HepG2 (cell line): ENCODE data around the gene SEPHS1. TPM values are rescaled to one million over a fixed set of nuclear protein-coding genes. Genes with fewer than 3 reads are reported as not detected.
A peak's percentile ranks its signal among the peaks of the same experiment; 100 is the strongest.

Source experiments
- DR1 ChIP-seq: sonication (generic); formaldehyde crosslinking; IDR thresholded peaks from 2 replicates; pipeline ENCODE4 v1.8.0; 2021; ENCODE audit warnings: mild to moderate bottlenecking, missing genetic modification reagents, inconsistent platforms
- EP300 ChIP-seq, 3 experiments: sonication (generic) in 1 of 3; formaldehyde crosslinking in 1 of 3; IDR thresholded peaks; 2 replicates each; pipeline versions ENCODE4 v1.5.1 to v1.6.1; 2011 to 2020; ENCODE audit warnings: low read depth in 2 of 3, low read length in 2 of 3, borderline replicate concordance in 1 of 3, improper control_type of control experiment in 1 of 3, mild to moderate bottlenecking in 1 of 3, missing genetic modification reagents in 1 of 3, moderate library complexity in 1 of 3
- MAZ ChIP-seq, 2 experiments: sonication (generic) in 1 of 2; formaldehyde crosslinking in 1 of 2; IDR thresholded peaks; 2 replicates each; pipeline versions ENCODE4 v1.5.0 to v1.6.1; 2012 to 2020; ENCODE audit warnings: low read depth in 2 of 2, mild to moderate bottlenecking in 2 of 2, borderline replicate concordance in 1 of 2, improper control_type of control experiment in 1 of 2, low read length in 1 of 2, missing genetic modification reagents in 1 of 2, moderate library complexity in 1 of 2
- NR2F2 ChIP-seq: IDR thresholded peaks from 2 replicates; pipeline ENCODE4 v1.6.1; 2012; ENCODE audit warnings: low read depth, inconsistent platforms, borderline replicate concordance
- REPIN1 ChIP-seq: sonication (generic); formaldehyde crosslinking; IDR thresholded peaks from 2 replicates; pipeline ENCODE4 v1.8.0; 2022; ENCODE audit warnings: missing genetic modification reagents, low read depth, mild to moderate bottlenecking, borderline replicate concordance
- ZNF317 ChIP-seq: sonication (generic); formaldehyde crosslinking; IDR thresholded peaks from 2 replicates; pipeline ENCODE4 v1.5.0; 2020; ENCODE audit warnings: mild to moderate bottlenecking, missing genetic modification reagents
- ZNF329 ChIP-seq: sonication (generic); formaldehyde crosslinking; IDR thresholded peaks from 2 replicates; pipeline ENCODE4 v1.9.0; 2021; ENCODE audit warnings: low read depth, mild to moderate bottlenecking, missing genetic modification reagents
- ZNF441 ChIP-seq: sonication (generic); formaldehyde crosslinking; IDR thresholded peaks from 2 replicates; pipeline ENCODE4 v1.7.0; 2021; ENCODE audit warnings: missing genetic modification reagents, borderline replicate concordance
- ZNF703 ChIP-seq: sonication (generic); formaldehyde crosslinking; IDR thresholded peaks from 2 replicates; pipeline ENCODE4 v1.5.1; 2020; ENCODE audit warnings: missing genetic modification reagents, mild to moderate bottlenecking, moderate library complexity, borderline replicate concordance
- ZZZ3 ChIP-seq: sonication (generic); formaldehyde crosslinking; IDR thresholded peaks from 2 replicates; pipeline ENCODE4 v1.4.0; 2020; ENCODE audit warnings: missing genetic modification reagents, mild to moderate bottlenecking, borderline replicate concordance
- polyA plus RNA-seq, 8 experiments: library from polyadenylated mRNA; depleted of rRNA in 3 of 8; stranded (reverse) in 7 of 8; unstranded in 1 of 8; fragments of >200 nt; fragmentation: Illumina TruSeq in 4 of 8; extraction: Trizol in 4 of 8; gene quantifications; 2 replicates each; pipeline versions ENCODE4 v1.2.1 to v1.2.3, GENCODE V29; 2011 to 2016; ENCODE audit warnings: low read depth in 4 of 8, missing spikeins in 1 of 8, mixed read lengths in 1 of 8; ENCODE audit not compliant: insufficient read depth in 1 of 8
- total RNA-seq, 5 experiments: library from RNA; depleted of rRNA; stranded (reverse); fragments of >200 nt; fragmentation: Illumina TruSeq; extraction: Trizol; gene quantifications; 2 replicates each; pipeline ENCODE4 v1.2.3, GENCODE V29; 2016; ENCODE audit warnings: low read depth in 1 of 5
- TF ChIP-seq, protein P1 (sequence below): conservative IDR thresholded peaks from 2 replicates; pipeline ENCODE4 v1.6.1; 2018; ENCODE audit warnings: missing genetic modification reagents
- TF ChIP-seq, protein P2 (sequence below): IDR thresholded peaks from 2 replicates; pipeline ENCODE4 v1.6.1; 2016
- TF ChIP-seq, protein P3 (sequence below): sonication (generic); formaldehyde crosslinking; IDR thresholded peaks from 2 replicates; pipeline ENCODE4 v1.4.0; 2020; ENCODE audit warnings: mild to moderate bottlenecking, missing genetic modification reagents

SEPHS1 gene
- total and polyA plus RNA-seq, 2 of the 13 experiments (the other 11 are each of a cell fraction or from before 2014, with no cell fraction given) = 57.8 to 61.5 TPM

DNA sequence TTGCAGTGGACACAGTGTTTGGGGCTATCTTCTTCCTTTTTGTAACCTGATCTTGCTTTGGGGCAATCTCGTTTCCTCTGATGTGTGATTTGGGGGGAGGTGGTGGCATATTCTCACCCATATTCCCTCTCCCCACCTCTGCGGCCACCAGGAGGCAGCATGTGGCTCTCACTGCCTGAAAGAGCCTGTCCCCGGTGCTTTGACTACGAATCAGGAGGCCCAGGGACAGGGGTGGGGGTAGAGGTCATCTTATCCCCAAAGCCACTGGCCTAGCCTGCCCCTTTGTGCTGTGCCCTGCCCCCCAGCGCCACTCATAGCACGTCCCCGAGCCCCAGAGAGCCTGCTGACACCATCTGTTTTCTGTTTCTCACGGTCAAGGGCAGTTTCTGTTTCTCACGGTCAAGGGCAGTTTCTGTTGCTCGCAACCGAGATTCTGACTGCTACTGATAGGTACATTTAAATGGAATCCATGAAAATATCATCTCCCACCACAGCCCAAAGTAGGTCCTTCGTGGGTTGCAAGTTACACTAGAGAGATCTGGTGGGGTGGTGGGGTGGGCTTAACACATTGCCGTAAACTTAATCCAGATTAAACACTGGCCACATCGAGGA is 76.4 kb downstream of the SEPHS1 start (continued):
- TF ChIP-seq NR2F2 = peak; percentile 65; the same call in 1 of the 2 replicates
- TF ChIP-seq, protein P1, sequence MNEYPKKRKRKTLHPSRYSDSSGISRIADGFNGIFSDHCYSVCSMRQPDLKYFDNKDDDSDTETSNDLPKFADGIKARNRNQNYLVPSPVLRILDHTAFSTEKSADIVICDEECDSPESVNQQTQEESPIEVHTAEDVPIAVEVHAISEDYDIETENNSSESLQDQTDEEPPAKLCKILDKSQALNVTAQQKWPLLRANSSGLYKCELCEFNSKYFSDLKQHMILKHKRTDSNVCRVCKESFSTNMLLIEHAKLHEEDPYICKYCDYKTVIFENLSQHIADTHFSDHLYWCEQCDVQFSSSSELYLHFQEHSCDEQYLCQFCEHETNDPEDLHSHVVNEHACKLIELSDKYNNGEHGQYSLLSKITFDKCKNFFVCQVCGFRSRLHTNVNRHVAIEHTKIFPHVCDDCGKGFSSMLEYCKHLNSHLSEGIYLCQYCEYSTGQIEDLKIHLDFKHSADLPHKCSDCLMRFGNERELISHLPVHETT (CRISPR knock-in tag) = no peak
- TF ChIP-seq, protein P2, sequence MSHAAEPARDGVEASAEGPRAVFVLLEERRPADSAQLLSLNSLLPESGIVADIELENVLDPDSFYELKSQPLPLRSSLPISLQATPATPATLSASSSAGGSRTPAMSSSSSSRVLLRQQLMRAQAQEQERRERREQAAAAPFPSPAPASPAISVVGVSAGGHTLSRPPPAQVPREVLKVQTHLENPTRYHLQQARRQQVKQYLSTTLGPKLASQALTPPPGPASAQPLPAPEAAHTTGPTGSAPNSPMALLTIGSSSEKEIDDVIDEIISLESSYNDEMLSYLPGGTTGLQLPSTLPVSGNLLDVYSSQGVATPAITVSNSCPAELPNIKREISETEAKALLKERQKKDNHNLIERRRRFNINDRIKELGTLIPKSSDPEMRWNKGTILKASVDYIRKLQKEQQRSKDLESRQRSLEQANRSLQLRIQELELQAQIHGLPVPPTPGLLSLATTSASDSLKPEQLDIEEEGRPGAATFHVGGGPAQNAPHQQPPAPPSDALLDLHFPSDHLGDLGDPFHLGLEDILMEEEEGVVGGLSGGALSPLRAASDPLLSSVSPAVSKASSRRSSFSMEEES (CRISPR knock-in tag) = 0 out of 2 replicates have a peak, but pooled peaks have one; percentile 18
- peak; percentile 36; the same call in 1 of the 2 replicates for TF ChIP-seq MAZ (IDR thresholded peaks at IDR 0.05; ENCODE audit: borderline replicate concordance, low read depth, low read length)
- TF ChIP-seq MAZ (CRISPR knock-in tag; IDR thresholded peaks at IDR 0.05; ENCODE audit: low read depth) = peak; percentile 57; the same call in 1 of the 2 replicates
- 0 out of 2 replicates have a peak, but pooled peaks have one; percentile 29 for TF ChIP-seq REPIN1 (CRISPR knock-in tag)
- 0 out of 2 replicates have a peak, but pooled peaks have one; percentile 30 for TF ChIP-seq ZNF329 (CRISPR knock-in tag)
- TF ChIP-seq ZNF317 (CRISPR knock-in tag) = 0 out of 2 replicates have a peak, but pooled peaks have one; percentile 39
- TF ChIP-seq, protein P3, sequence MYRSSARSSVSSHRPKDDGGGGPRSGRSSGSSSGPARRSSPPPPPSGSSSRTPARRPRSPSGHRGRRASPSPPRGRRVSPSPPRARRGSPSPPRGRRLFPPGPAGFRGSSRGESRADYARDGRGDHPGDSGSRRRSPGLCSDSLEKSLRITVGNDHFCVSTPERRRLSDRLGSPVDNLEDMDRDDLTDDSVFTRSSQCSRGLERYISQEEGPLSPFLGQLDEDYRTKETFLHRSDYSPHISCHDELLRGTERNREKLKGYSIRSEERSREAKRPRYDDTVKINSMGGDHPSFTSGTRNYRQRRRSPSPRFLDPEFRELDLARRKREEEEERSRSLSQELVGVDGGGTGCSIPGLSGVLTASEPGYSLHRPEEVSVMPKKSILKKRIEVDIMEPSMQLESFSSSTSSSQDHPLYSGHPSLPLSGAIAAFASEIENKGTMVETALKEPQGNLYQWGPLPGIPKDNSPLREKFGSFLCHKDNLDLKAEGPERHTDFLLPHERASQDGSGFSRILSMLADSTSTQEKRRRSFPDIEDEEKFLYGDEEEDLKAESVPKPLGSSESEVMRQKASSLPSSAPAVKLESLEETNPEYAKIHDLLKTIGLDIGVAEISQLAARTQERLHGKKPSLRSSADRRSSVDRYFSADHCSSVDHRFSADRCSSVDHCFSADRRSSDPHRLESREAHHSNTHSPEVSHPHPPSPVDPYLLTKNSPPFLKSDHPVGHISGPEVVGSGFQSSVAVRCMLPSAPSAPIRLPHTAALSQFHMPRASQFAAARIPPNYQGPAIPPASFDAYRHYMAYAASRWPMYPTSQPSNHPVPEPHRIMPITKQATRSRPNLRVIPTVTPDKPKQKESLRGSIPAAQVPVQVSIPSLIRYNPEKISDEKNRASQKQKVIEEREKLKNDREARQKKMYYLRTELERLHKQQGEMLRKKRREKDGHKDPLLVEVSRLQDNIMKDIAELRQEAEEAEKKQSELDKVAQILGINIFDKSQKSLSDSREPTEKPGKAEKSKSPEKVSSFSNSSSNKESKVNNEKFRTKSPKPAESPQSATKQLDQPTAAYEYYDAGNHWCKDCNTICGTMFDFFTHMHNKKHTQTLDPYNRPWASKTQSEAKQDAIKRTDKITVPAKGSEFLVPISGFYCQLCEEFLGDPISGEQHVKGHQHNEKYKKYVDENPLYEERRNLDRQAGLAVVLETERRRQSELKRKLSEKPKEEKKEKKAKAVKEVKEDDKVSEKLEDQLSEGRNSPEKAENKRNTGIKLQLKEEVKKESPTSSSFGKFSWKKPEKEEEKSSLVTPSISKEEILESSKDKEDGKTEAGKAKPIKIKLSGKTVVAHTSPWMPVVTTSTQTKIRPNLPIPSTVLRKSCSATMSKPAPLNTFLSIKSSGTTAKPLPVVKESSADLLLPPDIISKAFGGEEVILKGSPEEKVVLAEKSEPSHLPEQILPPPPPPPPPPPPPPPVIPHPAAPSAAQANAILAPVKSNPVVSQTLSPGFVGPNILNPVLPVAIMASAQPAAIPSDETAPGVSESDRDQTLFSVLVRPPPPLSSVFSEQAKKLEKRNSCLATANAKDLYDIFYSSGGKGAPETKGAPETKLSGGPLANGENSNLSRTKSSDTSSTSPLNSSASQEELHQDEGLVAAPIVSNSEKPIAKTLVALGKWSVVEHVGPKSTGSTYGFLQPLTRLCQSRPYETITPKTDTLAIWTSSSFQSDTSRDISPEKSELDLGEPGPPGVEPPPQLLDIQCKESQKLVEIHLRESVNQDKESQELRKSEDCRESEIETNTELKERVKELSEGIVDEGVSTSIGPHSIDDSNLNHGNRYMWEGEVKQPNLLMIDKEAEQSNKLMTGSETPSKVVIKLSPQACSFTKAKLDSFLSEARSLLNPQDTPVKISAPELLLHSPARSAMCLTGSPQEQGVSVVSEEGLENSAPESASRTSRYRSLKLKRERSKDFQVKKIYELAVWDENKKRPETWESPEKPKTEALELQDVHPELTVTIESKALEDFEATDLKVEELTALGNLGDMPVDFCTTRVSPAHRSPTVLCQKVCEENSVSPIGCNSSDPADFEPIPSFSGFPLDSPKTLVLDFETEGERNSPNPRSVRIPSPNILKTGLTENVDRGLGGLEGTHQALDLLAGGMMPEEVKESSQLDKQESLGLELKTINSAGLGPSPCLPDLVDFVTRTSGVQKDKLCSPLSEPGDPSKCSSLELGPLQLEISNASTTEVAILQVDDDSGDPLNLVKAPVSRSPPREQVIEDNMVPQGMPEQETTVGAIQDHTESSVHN (CRISPR knock-in tag) = no peak
- TF ChIP-seq DR1 (CRISPR knock-in tag) = no peak
- TF ChIP-seq ZNF703 (CRISPR knock-in tag) = peak; percentile 67; the same call in 1 of the 2 replicates
- no peak; the same call in 1 of the 2 replicates for TF ChIP-seq ZNF441
- TF ChIP-seq EP300 (IDR thresholded peaks at IDR 0.05; ENCODE audit: low read depth in 2 of 2, low read length in 2 of 2) = no peak
- TF ChIP-seq EP300 (CRISPR knock-in tag; IDR thresholded peaks at IDR 0.05; ENCODE audit: borderline replicate concordance) = peak; percentile 43; the same call in 1 of the 2 replicates
- TF ChIP-seq ZZZ3 (CRISPR knock-in tag) = no peak
